Tibial artery (tissue), 4 donors: ENCODE results near the gene ASIC4.

Source experiments
- DNase-seq, 2 donors: peaks; one replicate each; pipeline ENCODE4 v3.0.0-alpha.2; 2019
- H3K27ac ChIP-seq, 2 donors: fragments of 200-600 bp; sonication (generic) in 1 of 2; 1 replicate in 1 of 2; 2 replicates in 1 of 2; pipeline ENCODE4 v1.5.1; 2018 to 2019; ENCODE audit warnings: mild to moderate bottlenecking in 1 of 2
- H3K27me3 ChIP-seq, 2 donors: fragments of 200-600 bp; sonication (generic) in 1 of 2; one replicate each; pipeline versions ENCODE4 v1.5.1 to v1.6.0; 2016 to 2019
- H3K36me3 ChIP-seq, 3 donors: fragments of 200-600 bp; sonication (generic) in 2 of 3; one replicate each; pipeline ENCODE4 v1.5.1; 2016 to 2019; ENCODE audit warnings: mild to moderate bottlenecking in 2 of 3
- H3K4me1 ChIP-seq, 4 donors: fragments of 200-600 bp; sonication (generic) in 2 of 4; 1 replicate in 3 of 4; 2 replicates in 1 of 4; pipeline ENCODE4 v1.5.1; 2016 to 2019
- H3K4me3 ChIP-seq, 2 donors: fragments of 200-600 bp; sonication (generic) in 1 of 2; 1 replicate in 1 of 2; 2 replicates in 1 of 2; pipeline ENCODE4 v1.5.1; 2018 to 2019; ENCODE audit warnings: mild to moderate bottlenecking in 2 of 2
- H3K9me3 ChIP-seq, 3 donors: fragments of 200-600 bp; sonication (generic) in 1 of 3; one replicate each; pipeline ENCODE4 v1.5.1; 2016 to 2019
- intact Hi-C: fragments of 100-400 bp; cut with DNase I; formaldehyde crosslinking; loops from one replicate; pipeline ENCODE4 v1.15.0; 2023; ENCODE audit warnings: low total_unique reads
- TF ChIP-seq, protein P1 (sequence below), 2 experiments: fragments of 200-600 bp in 1 of 2; fragments of 450-650 bp in 1 of 2; IDR thresholded peaks; one replicate each; pipeline ENCODE4 v1.5.1; 2017 to 2019; ENCODE audit warnings: antibody characterized with exemption in 2 of 2, mild to moderate bottlenecking in 1 of 2, moderate library complexity in 1 of 2

ASIC4 gene

DNA sequence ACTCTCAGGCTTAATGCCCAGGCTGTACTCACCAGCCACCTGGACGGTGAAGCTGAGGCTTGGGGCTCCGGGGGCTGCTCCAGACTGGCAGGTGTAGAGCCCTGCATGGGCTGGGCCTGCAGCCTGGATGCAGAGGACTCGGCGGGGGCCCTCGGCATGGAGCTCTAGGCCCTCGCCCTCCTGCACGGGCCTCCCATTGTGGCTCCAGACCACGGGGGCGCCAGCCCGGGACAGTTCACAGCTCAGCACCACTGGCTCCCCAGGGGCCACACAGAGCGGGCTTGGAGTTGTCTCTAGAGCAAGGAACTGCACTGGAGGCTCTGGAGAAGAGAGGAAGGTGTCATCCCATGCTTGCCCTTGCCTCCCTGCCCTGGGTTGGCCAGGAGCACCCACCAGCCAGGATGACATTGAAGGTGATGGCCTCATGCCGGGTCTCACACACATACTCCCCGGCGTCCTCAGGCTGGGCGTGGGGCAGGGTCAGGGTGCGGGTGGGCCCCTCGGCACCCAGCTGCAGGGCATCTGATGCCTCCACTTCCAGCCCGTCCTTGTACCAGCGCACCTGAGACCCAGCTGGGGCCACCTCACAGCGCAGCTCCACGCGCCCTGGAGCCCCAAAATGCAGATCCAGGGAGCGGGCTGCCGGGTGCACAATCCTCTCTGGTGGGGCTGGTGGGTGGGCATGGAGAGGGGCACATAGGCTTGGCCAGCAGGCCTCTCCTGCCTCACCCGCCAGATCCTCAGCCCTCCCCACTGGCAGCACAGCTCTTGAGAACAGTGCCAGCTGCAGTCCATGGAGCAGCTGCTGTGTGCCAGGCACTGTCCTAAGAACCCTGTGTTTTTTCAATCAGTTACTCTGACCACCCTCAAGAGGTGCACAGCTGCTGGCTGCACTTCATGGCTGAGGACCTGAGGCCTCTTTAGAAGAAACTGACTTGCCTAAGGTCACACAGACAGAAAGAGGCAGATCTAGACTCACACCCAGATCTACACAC lies 43.8 kb downstream of the ASIC4 start:
- Histone ChIP-seq H3K27me3 (no peaks in the 10 kb centered on the region), H3K9me3 (no peaks in the 10 kb centered on the region), H3K4me1 (peaks cover 0 to 8% (median 4%) of the 10 kb centered on the region in 4 donors), H3K36me3 (peaks cover 0 to 63% (median 23%) of the 10 kb centered on the region in 3 donors), H3K27ac (no peak overlapping the region), H3K4me3 (no peak overlapping the region)
- DNase-seq = no peak
- TF ChIP-seq, protein P1, sequence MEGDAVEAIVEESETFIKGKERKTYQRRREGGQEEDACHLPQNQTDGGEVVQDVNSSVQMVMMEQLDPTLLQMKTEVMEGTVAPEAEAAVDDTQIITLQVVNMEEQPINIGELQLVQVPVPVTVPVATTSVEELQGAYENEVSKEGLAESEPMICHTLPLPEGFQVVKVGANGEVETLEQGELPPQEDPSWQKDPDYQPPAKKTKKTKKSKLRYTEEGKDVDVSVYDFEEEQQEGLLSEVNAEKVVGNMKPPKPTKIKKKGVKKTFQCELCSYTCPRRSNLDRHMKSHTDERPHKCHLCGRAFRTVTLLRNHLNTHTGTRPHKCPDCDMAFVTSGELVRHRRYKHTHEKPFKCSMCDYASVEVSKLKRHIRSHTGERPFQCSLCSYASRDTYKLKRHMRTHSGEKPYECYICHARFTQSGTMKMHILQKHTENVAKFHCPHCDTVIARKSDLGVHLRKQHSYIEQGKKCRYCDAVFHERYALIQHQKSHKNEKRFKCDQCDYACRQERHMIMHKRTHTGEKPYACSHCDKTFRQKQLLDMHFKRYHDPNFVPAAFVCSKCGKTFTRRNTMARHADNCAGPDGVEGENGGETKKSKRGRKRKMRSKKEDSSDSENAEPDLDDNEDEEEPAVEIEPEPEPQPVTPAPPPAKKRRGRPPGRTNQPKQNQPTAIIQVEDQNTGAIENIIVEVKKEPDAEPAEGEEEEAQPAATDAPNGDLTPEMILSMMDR (IDR thresholded peaks at IDR 0.05) = no peak
- intact Hi-C loops = no loop called here

DNA sequence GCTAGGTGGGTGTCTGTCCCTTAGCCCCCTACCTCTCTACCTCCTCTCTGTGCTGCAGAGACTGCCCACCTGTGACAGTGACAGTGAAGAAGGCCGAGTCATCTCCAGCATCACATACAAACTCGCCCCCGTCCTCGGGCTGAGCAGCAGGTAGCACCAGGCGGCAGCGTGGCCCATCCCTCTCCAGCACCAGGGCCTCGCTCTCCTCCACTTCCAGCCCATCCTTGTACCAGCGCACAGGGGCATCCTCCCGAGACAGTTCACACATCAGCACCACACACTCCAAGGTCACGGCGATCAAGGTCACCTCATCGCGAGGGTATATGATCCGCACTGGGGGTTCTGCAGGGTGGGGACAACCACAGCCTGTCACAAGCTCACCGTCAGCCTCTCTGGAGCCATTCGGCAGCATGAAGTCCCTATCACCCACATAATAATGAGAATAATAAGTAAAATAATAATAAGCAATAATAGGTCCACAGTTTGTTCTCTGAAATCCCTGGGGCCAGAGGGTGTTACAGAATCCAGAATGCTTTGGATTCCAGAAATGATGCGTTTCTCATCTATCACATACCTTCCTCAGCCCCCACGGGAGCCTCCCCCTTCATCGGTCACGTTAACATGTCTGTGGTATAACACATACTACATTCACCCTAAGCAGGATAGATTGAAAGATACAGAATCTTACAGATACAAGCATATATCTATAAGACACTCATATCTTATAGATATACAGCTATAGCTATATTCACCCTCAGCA lies 45.1 kb downstream of the ASIC4 start:
- Histone ChIP-seq H3K4me1 (no peaks in the 10 kb centered on the region), H3K4me3 (no peak overlapping the region), H3K36me3 (peaks cover 0 to 76% (median 35%) of the 10 kb centered on the region in 3 donors), H3K27ac (no peak overlapping the region), H3K9me3 (no peaks in the 10 kb centered on the region), H3K27me3 (no peaks in the 10 kb centered on the region)
- intact Hi-C loops = no loop called here
- TF ChIP-seq, protein P1 (IDR thresholded peaks at IDR 0.05) = no peak
- DNase-seq = no peak

DNA sequence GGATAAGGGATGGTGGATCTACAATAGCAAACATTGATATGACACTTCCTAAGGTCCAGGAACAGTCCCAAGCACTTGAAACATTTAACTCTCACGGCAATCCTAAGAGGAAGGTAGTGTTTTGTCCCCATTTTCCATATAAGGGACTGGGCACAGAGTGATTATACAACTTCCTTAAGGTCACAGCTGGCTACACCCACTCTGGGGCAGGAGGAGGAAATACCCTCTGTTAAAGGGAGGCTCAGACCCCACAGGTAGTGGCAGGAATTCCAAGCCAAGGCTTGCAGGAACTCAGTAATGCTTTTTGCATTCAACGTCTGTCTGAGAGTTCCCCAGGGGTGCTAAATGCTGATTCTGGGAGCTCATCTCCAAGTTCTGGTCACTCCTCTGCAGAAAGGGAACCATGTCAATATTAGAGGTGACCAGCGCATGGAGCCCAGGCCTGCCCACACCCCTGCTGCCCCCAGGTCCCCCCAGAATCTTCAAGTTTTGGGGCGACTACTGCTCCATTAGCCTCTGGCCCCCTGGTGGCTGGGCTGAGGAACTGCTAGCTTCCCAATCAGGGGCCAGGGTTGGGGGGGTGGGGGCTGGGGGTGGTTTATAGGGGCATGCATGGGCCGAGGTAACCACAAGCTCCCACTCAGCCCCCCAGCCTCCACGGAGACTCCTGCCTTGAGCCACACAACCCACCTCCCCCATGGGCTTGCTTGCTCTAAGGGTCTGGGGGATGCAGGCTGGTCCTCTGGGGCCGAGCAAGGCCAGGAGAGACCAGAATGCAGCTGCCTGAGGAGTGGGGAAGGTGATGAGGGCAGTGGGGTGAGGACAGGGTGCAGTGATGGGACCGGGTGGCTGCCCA lies 46.0 kb downstream of the ASIC4 start:
- TF ChIP-seq, protein P1 (IDR thresholded peaks at IDR 0.05) = peak; percentile 32 to 78
- H3K4me3 ChIP-seq = no peak overlapping the region
- intact Hi-C loops = no loop called here

DNA sequence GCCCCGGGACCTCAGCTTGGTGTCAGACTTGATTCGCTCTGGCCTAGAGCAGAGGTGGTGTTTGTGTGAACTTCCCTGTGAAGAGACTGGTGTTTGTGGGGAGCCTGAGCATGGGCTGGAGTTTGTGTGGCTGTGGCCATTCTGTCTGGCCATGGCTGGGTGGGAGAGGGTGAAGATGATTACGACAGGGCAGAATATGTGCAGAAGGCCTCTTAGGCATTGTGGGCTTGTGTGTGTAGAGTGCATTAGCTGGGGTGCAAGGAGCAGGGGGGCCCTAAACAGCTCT lies 46.6 kb downstream of the ASIC4 start:
- DNase-seq = no peak
- Histone ChIP-seq H3K4me1 (no peaks in the 10 kb centered on the region), H3K36me3 (peaks cover 5 to 86% (median 33%) of the 10 kb centered on the region in 3 donors), H3K9me3 (no peaks in the 10 kb centered on the region), H3K27ac (no peak overlapping the region), H3K27me3 (no peaks in the 10 kb centered on the region), H3K4me3 (no peak overlapping the region)
- TF ChIP-seq, protein P1 (IDR thresholded peaks at IDR 0.05) = no peak
- intact Hi-C loops = no loop called here

More for the DNA sequence above, 46.0 kb downstream of the ASIC4 start:
- Histone ChIP-seq H3K9me3 (no peaks in the 10 kb centered on the region), H3K27ac (no peak overlapping the region), H3K27me3 (no peaks in the 10 kb centered on the region), H3K4me1 (no peaks in the 10 kb centered on the region), H3K36me3 (peaks cover 5 to 85% (median 35%) of the 10 kb centered on the region in 3 donors)
- DNase-seq = no peak
